ENCODE data around the gene NCS1.

Gene NCS1

GRCh38 chr9:130147910-130148309 is 24.3 kb upstream of the NCS1 start:
- DNase-seq: no peak
- no peak for ATAC-seq

- DNase-seq: no peak
- no peak for ATAC-seq
Measured at GRCh38 chr9:130149031-130149430, 23.2 kb upstream of the NCS1 start.

- ATAC-seq (no peak), DNase-seq (no peak)
Measured at GRCh38 chr9:130149654-130150286, 22.4 kb upstream of the NCS1 start.

GRCh38 chr9:130150779-130151382 is 21.3 kb upstream of the NCS1 start:
- DNase-seq: no peak
- ATAC-seq: no peak

GRCh38 chr9:130154816-130155215 is 17.4 kb upstream of the NCS1 start:
- no peak for DNase-seq

GRCh38 chr9:130155647-130156046 is 16.6 kb upstream of the NCS1 start:
- DNase-seq: no peak
- ATAC-seq: no peak

More at GRCh38 chr9:130154816-130155215, 17.4 kb upstream of the NCS1 start:
- ATAC-seq: no peak

- DNase-seq: no peak
- ATAC-seq: no peak
Measured at GRCh38 chr9:130156672-130157071, 15.5 kb upstream of the NCS1 start.

- DNase-seq: no peak
- ATAC-seq: no peak
Measured at GRCh38 chr9:130157079-130157478, 15.1 kb upstream of the NCS1 start.

- ATAC-seq: no peak
Measured at GRCh38 chr9:130158001-130158400, 14.2 kb upstream of the NCS1 start.

GRCh38 chr9:130159057-130159456 is 13.1 kb upstream of the NCS1 start:
- DNase-seq (no peak), ATAC-seq (no peak)

More at GRCh38 chr9:130158001-130158400, 14.2 kb upstream of the NCS1 start:
- no peak for DNase-seq

- DNase-seq (no peak), ATAC-seq (no peak)
Measured at GRCh38 chr9:130159915-130160670, 12.1 kb upstream of the NCS1 start.

GRCh38 chr9:130160862-130161470 is 11.2 kb upstream of the NCS1 start:
- no peak for ATAC-seq

GRCh38 chr9:130165579-130165978 is 6.6 kb upstream of the NCS1 start:
- ATAC-seq: no peak
- no peak for DNase-seq

More at GRCh38 chr9:130160862-130161470, 11.2 kb upstream of the NCS1 start:
- DNase-seq: no peak

- ATAC-seq: no peak
- no peak for DNase-seq
Measured at GRCh38 chr9:130166399-130166798, 5.8 kb upstream of the NCS1 start.

- DNase-seq: no peak
- no peak for ATAC-seq
Measured at GRCh38 chr9:130167927-130168326, 4.3 kb upstream of the NCS1 start.

GRCh38 chr9:130171226-130172148 is 717 bp upstream of the NCS1 start:
- no peak for DNase-seq
- no peak for ATAC-seq

GRCh38 chr9:130172858-130173665 is 858 bp downstream of the NCS1 start:
- ATAC-seq (peak; percentile 28), DNase-seq (peak; percentile 65)

- no peak for ATAC-seq
- no peak for DNase-seq
Measured at GRCh38 chr9:130173666-130173983, 1.4 kb downstream of the NCS1 start.

GRCh38 chr9:130174025-130174424 is 1.8 kb downstream of the NCS1 start:
- DNase-seq (no peak), ATAC-seq (no peak)

GRCh38 chr9:130174920-130175321 is 2.7 kb downstream of the NCS1 start:
- no peak for ATAC-seq
- DNase-seq: no peak

- no peak for DNase-seq
- no peak for ATAC-seq
Measured at GRCh38 chr9:130175355-130175754, 3.2 kb downstream of the NCS1 start.
